HL-60/S4 treated with retinoic acid at 250 ng/mL for 4 days and 3 days (cell line): Measurements from ENCODE around the gene FOSB.

ENCODE experiments used
- in situ Hi-C: fragments of 300-500 bp; cut with MboI; formaldehyde crosslinking; loops from 2 replicates; pipeline ENCODE4 v1.7.0; 2022; ENCODE audit warnings: low sequenced_read_pairs

The FOSB gene

GRCh38 chr19:45517238-45517637, 49.4 kb downstream of the FOSB start:
- in situ Hi-C loops = no loop called here

GRCh38 chr19:45517641-45518468, 50.1 kb downstream of the FOSB start:
- in situ Hi-C loops = no loop called here

GRCh38 chr19:45518469-45518826, 50.7 kb downstream of the FOSB start:
- in situ Hi-C loops = no loop called here

- in situ Hi-C loops = no loop called here
These were observed 54.5 kb downstream of the FOSB start for GRCh38 chr19:45522010-45522941.

GRCh38 chr19:45523642-45524256, 56.0 kb downstream of the FOSB start:
- in situ Hi-C loops = no loop called here

GRCh38 chr19:45524575-45525129, 56.9 kb downstream of the FOSB start:
- in situ Hi-C loops = no loop called here
